Measurements from ENCODE around the gene NADK2. TPM values are rescaled to one million over a fixed set of nuclear protein-coding genes. Genes with fewer than 3 reads are reported as not detected.
"Not testable (repeated sequence)": the region's sequence is repeated elsewhere in the genome, so short reads cannot be mapped to it uniquely, and the experiment has no call there.

The NADK2 gene, protein sequence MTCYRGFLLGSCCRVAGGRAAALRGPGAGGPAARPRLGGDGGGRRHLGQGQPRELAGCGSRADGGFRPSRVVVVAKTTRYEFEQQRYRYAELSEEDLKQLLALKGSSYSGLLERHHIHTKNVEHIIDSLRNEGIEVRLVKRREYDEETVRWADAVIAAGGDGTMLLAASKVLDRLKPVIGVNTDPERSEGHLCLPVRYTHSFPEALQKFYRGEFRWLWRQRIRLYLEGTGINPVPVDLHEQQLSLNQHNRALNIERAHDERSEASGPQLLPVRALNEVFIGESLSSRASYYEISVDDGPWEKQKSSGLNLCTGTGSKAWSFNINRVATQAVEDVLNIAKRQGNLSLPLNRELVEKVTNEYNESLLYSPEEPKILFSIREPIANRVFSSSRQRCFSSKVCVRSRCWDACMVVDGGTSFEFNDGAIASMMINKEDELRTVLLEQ
- 85.2 TPM for total RNA-seq

DNA sequence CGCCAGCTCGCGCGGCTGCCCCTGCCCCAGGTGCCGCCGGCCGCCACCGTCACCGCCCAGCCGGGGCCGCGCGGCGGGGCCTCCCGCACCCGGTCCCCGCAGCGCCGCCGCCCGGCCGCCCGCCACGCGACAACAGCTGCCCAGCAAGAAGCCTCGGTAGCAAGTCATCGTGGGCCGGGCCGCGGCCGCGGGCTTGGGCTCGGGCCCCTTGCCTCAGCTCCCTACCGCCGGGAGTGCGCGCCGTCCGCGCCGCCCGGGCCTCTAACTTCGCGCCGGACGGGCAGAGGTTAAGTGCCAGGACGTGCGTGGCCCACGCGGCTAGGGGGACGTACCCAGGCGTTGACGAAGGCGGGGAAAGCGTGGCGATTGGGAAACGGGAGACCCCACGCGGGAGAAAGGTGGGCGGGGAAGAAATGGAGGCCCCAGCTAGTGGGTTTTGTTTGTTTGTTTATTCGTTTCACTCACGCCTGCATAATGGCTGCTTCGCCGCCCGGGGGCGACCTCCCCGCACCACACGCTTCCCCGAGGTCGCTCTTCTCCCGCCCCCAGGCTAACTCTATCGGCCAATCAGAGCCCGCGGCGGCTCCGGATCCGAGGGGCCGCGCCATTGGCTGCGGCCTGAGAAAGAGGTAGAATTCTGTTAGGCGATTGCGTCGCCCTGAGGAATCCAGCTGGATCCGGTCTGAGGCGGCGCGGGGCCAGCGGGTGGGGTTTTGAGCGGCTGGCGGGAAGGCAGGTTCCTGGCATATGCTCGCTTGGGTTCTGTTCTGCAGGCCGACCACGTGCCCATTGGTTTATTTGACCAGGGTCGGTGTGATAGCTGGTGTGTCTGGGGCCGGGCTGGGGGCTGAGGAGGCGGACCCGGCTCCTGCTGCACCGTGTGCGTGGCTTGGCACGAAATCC is at the start of gene NADK2:
Gene NADK2 (minus strand): TSS at position 295 of the 903 bp plus-strand sequence. CDS start 127 bp downstream, at position 168.
- FAIRE-seq: peak; percentile 72
- peak; percentile 91 to 92 for DNase-seq (ENCODE audit: low spot score in 2 of 2)

DNA sequence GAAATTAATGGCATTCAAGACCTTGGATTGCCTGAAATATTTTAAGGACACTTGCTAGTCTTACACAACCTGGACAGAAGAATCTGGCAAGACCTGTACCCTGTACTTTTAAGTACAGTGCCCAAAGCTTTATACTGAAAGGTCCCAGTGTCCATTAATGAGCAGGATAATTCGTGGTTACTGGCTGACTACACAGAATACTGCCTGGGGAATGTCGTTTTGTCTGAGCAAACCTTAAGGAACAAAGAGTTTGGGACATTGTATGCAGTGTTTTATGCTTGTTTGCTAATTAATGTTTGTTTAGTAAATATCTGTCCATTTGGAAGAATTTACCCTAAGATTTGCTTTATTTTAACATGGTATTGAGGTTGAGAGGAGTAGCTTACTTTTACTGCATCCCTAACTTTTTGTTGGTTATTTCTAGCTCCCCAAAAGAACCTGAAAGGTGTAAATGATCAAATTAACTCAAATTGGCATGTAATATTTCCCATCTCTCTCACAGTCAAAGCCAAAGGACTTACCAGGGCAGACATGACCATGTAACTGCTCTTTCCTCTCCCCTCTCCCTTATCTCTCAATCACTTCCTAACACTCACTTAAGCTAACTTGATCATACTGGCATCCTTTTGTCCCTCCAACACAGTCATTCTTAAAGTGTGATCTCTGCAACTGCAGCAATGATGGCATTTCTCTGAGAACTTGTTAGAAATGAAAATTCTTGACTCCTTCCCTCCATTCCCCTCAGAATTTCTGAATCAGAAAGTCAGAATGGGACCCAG is 44.3 kb upstream of the NADK2 start:
- no peak for DNase-seq (ENCODE audit: low spot score in 2 of 2)
- no peak for FAIRE-seq

DNA sequence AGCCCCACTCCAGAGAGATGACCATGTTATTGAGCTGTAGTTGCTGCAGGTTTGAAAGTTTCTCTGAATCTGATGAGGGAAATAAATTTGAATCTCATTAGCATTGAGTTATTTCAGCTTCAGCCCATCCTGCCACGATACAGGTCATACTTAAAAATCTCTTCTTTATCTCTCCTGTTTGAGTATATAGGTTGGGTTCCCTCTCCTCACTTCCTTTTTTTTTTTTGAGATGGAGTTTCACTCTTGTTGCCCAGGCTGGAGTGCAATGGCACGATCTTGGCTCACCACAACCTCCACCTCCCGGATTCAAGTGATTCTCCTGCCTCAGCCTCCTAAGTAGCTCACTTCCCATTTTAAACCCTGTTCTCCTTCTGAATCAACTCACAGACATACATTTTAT is 42.0 kb upstream of the NADK2 start:
- not testable (repeated sequence) for FAIRE-seq; DNase-seq (ENCODE audit: low spot score in 2 of 2)

DNA sequence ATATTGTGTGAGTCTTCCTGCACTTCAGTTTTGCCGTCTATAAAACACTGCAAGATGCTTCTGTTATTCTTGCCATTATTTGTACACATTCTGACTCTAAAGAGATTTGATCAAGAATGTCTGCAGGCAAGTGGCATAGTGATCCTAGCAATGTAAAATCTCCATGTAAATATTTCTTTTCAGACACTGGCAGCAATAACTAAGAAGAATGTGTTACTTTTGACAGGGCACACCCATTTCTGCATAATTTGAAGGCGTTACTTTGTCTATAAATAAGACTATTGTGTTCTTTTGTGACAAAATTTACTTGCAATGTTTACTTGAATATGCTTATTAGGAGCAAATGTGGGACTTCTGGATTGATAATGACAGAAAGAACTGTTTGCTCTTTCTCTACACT is 39.9 kb upstream of the NADK2 start:
- FAIRE-seq (no peak), DNase-seq (ENCODE audit: low spot score in 2 of 2) (no peak)

DNA sequence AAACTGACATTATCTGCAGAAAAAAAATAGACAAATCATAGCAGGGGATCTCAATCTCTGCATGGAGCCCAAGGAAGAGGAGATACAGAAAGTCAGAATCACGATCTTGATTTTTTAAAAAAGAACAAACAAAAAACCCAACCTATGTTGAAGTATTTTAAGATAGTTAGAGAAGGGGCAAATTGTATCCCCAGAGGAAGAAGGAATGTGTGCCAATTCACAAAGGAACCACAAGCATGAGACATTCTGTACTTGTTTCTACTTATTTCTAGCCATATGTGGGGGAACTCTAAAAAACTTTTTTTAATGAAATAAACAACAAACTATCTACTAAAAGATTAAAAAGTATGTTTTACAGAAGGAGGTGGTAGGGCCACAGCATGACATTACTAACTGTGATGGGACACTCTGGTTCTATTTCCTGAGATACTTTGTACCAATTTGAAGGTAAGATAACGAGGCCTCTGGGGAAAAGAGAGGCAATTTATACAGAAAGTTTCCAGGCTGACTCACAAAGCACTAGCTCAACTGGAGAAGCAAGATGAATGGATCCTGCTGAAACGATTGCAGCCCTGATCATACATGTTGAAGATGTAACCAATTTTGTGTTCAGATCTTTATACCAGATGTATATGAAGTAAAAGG is 37.5 kb upstream of the NADK2 start:
- FAIRE-seq (no peak), DNase-seq (ENCODE audit: low spot score in 2 of 2) (no peak)

DNA sequence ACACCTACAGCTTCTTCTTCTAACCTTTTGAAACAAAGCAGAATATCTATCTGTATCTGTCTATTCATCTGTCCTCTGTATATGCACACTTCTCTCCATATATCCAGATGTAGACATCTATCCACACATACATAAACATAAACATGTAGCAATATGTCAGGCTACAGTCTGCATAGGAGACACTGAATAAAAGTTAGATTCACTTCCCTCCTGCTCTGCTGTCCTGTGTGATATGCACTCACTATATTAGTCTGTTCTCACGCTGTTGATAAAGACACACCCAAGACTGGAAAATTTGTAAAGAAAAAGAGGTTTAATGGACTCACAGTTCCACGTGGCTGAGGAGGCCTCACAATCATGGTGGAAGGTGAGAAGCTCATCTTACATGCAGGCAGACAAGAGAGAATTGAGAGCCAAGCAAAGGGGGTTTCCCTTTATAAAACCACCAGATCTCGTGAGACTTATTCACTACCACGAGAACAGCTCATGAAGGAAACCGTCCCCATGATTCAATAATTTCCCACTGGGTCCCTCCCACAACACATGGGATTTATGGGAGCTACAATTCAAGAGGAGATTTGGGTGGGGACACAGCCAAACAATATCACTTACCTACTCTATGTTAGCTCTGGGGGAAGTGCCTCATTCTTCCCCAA is 35.9 kb upstream of the NADK2 start:
- no peak for DNase-seq (ENCODE audit: low spot score in 2 of 2)

DNA sequence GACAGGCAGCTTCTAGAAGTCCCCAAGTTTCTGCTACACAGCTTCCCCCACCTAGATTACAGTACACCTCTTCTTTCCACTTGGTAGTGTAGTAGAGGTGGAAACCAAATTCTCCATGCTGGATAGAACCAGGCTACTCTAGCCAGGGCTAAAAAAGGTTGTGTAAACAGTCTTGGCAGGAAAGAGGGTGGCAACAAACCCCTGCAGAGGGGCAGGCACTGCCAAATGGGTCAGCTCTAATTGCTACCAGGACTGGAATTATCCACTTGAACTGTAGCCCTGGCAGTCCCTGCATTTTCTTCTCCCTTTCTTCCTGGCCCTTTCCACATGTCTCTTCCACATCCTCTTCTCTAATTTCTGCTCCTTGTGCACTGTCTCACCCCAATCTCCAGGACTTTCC is 35.1 kb upstream of the NADK2 start:
- DNase-seq (ENCODE audit: low spot score in 2 of 2): no peak
- FAIRE-seq: no peak

More for the DNA sequence above, 35.9 kb upstream of the NADK2 start:
- FAIRE-seq: no peak

DNA sequence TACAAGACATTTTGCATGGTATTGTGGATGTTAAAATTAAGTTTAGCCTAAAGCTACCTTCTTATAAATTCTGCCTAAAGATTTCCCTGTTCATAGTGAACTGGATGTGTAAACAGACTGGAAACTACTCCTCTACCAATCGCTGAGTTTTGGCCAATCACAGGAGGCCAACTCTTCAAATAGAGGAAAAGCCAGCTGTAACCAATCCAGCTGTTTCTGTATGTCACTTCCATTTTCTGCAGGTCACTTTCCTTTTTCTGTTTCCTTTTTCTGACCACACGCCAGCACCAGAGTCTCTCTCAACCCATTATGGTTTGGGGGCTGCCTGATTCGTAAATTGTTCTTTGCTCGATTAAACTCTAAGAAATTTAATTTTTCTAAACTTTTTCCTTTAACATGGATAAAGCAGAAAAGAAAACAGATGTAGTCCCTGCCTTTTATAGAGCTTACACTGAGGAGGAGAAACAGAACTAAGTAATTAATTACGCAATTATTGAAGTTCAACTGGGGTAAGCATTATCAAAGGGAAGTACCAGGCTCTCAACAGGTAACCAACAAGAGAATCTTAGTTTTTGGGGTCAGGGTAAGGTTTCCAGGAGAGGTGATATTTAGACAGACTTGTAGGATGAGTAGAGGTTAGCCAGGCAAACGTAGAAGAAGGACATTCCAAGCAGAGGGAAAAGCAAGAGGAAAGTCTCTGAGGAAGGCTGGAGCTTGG is 32.2 kb upstream of the NADK2 start:
- FAIRE-seq: no peak

DNA sequence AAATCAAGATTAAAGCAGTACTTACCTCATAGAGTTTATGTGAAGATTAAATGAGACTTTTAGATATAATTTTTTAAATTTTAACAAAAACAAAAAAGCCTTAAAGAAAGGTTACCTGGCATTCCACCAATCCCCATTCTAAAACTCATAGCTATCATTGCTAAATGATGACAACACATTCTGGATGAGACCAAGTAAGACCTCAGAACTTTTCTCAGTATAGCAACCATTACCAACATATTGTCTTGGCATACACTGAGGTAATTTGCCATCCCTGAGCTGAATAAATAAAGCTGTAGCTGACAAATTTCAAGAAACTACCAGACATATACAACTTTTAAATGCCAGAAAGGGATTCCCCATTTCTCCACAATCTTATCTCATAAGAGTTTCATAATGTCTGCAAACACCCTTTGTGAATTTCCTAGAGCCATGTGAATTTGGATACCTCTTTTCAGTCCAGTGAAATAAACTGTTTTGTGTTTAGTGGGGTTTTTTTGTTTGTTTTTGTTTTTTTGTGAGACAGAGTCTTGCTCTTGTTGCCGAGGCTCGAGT is 30.5 kb upstream of the NADK2 start:
- DNase-seq (ENCODE audit: low spot score in 2 of 2) (no peak), FAIRE-seq (no peak)

More for the DNA sequence above, 32.2 kb upstream of the NADK2 start:
- DNase-seq (ENCODE audit: low spot score in 2 of 2): no peak

DNA sequence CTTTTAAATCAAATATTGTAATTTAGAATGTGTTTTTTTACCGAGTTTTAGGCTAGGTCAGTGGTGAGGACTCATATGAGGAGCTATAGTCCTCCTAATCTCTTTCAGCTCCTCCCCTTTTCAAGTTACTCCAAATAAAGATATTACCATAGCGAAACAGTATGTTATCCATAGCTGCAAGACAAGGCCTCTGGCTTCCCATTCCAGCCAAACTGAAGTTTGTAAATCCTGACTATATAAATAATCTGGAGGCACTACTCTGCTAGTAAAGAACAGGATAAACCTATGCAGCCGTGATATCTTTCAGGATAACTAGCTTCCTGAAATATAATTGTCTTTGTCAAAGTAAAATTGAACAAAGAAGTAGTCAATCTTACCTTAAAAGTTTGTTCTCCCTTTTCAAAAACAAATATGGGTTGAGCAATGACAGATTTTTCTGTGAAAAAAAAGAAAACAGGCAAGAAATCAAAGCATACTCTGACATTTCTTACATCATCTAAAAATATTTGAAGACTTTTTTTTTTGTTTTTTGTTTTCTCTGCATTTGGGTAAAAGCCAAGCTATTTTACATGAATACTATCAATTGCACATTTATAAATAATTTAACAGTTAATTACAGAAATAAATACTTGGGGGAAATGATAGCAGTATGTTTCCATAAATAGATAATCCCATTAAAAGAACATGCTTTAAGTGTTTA is 29.3 kb upstream of the NADK2 start:
- peak; percentile 15 for FAIRE-seq
- DNase-seq (ENCODE audit: low spot score in 2 of 2): no peak

DNA sequence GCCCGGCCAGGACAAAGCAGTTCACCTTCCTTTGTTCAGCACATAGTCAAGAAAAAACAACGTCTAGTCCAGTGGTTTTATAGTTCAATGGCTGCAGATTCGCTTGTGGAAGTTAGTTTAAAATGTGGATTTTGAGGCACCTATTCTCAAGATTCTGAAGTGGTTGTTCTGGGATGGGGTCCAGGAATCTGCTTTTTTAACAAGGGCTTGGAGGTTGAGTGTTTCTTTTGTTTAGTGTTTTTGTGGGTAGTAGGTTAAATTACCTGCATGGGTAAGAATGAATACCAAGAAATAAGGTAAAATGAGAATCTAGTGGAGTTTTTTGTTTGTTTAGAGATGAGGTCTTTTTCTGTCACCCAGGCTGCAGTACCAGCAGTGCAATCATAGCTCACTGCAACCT is 28.4 kb upstream of the NADK2 start:
- no peak for FAIRE-seq

DNA sequence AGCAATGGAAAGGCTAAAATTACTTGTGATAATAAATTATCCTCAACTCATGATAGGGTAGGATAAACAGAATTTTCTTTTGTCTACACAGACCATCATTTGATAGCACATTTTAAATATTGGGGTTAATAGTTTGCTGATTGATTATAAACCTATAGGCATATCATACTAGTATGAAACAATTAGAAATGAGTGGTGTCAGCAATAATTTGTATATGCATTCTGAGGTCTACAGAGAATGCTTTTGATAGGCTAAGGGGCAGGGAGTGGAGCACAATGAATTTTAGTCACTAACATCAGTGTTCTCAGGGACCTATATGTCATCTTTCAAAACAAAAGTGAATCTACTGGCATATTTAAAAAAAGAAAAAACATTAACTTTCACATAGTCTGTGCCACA is 27.8 kb upstream of the NADK2 start:
- FAIRE-seq (no peak), DNase-seq (ENCODE audit: low spot score in 2 of 2) (no peak)

More for the DNA sequence above, 28.4 kb upstream of the NADK2 start:
- DNase-seq (ENCODE audit: low spot score in 2 of 2): no peak

DNA sequence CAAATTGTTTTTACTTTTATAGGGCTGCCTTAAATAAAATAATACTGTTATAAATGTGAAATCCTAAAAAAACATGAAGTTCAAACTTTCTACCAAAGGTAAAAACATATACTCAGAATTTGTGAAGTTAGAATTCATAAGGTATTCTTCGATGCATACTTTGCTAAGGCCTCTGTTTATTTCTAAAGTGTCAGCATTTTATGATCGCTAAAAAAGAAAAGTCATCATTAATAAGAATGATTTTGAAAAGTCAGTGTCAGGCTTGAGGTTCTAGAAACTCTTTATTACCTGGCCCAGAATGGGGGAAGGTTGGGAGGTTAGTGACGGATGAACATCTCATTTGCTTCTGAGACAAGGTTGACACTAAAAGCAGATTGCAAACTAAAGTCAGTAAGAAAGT is 26.2 kb upstream of the NADK2 start:
- FAIRE-seq (no peak), DNase-seq (ENCODE audit: low spot score in 2 of 2) (no peak)

DNA sequence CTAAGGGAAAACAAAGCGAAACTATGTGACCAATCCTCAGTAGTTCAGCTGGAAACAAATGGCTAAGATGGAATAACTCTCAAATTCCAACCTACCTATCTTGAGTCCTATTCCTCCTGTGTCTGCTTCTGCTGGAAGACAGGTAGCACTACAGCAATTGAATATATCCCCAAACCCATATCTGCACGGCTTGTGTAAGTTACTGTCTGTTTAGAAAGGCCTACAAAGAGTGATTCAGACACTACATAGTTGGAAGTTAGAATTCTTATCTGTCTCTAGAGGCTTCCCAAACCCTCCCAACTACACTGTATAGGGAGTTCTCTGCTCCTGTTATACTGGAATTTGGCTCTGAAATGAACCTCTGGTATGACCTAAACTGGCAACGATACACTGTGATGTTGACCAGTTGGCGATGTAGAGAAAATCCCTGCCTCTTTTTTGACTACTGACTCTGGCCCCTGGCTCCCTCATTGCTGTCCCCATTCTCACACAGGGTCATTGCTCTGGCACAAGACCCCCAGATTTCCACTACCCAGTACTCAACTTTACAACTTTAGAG is 22.6 kb upstream of the NADK2 start:
- FAIRE-seq (no peak), DNase-seq (ENCODE audit: low spot score in 2 of 2) (no peak)

DNA sequence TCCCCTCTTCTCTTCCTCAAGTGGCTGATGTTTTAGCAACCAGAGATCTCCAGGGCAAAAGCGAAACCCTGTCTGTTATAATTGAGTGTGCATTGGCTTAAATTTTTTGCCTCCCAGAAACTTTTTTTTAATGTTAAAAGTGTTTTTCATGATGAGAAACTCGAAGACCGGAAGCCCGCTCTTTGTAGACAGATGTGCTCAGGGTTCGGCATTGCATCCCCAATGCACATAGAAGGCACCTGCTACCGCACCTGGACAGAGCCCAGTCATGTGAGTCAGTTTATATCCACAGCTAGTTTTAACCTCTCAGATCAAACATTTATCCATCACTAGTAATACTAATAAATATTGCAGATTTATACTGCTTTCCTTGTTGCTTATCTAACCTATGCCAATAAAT is 19.5 kb upstream of the NADK2 start:
- no peak for FAIRE-seq
- DNase-seq (ENCODE audit: low spot score in 2 of 2): no peak

DNA sequence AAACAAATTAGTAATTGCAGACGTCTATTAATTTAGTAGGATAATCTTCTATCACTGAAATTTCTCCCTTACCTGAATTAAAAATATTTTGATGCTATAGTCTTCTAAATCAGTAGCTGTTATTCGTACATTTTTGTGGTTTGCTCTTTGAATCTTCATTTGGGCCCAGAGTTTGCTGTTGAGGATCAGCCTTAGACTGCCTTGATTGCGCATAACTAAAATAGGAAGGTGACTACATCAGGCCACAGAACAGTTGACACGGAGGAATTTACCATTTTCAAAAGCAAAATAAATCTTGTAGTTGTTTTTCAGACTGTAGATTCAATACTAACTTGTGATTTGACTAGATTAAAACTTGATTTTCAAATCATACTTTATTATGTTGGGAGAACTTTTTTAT is 11.8 kb upstream of the NADK2 start:
- no peak for FAIRE-seq
- DNase-seq (ENCODE audit: low spot score in 2 of 2): no peak

DNA sequence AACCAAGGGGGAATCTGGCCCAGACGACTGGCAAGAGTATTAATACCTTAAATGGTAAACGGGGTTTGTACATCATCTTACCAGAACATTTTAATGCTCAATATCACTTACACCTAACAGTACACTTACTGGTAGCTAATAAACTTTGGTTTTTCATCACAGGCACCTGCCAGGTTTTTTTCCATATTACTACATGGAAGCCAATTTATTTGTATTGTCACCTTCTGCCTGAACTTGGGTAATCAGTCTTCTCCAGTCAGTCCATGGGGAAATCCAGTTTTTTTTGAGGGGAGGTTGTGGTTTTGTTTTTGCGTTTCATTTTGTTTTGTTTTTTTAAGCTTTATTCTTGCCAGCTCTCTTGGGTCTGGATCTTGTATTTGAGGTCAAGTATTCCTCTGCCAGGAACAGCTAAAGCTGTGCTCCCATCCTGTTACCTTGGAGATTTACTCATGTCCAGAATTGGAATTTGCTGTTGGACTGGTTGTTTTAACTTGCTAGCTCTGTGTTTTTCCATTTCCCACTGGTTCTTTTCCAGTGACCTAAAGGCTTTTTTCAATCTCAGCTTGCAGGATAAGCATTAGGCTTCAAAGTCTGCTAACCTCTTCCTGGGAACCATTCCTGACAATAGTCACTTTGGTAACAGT is 11.1 kb upstream of the NADK2 start:
- DNase-seq (ENCODE audit: low spot score in 2 of 2) (no peak), FAIRE-seq (no peak)

All from frontal cortex (tissue), 4 donors.